Nephron progenitor cell (in vitro differentiated cells): ENCODE results near the gene PHYHD1.

ENCODE experiments used
- DNase-seq: peaks from one replicate; pipeline ENCODE4 v3.0.0; 2021
- H3K27ac Mint-ChIP-seq: 2 replicates; pipeline ENCODE4 v1.8.0; 2021; ENCODE audit warnings: mild to moderate bottlenecking, moderate library complexity, mixed read lengths
- H3K27me3 Mint-ChIP-seq: 2 replicates; pipeline ENCODE4 v1.8.0; 2021; ENCODE audit warnings: mild to moderate bottlenecking, low read depth, mixed read lengths; ENCODE audit not compliant: poor library complexity
- H3K36me3 Mint-ChIP-seq: 2 replicates; pipeline ENCODE4 v1.8.0; 2021; ENCODE audit warnings: low read depth, mixed read lengths
- H3K4me1 Mint-ChIP-seq: 2 replicates; pipeline ENCODE4 v1.8.0; 2021; ENCODE audit warnings: mixed read lengths
- H3K4me3 Mint-ChIP-seq: 2 replicates; pipeline ENCODE4 v1.8.0; 2021; ENCODE audit warnings: mild to moderate bottlenecking, moderate library complexity, mixed read lengths
- H3K9me3 Mint-ChIP-seq: 2 replicates; pipeline ENCODE4 v1.8.0; 2021; ENCODE audit warnings: mild to moderate bottlenecking, moderate library complexity, mixed read lengths
- TF ChIP-seq, protein P1 (sequence below): fragments of 200-600 bp; sonication (generic); IDR thresholded peaks from 2 replicates; pipeline ENCODE4 v1.5.0; 2021; ENCODE audit warnings: antibody characterized with exemption

PHYHD1 gene

DNA sequence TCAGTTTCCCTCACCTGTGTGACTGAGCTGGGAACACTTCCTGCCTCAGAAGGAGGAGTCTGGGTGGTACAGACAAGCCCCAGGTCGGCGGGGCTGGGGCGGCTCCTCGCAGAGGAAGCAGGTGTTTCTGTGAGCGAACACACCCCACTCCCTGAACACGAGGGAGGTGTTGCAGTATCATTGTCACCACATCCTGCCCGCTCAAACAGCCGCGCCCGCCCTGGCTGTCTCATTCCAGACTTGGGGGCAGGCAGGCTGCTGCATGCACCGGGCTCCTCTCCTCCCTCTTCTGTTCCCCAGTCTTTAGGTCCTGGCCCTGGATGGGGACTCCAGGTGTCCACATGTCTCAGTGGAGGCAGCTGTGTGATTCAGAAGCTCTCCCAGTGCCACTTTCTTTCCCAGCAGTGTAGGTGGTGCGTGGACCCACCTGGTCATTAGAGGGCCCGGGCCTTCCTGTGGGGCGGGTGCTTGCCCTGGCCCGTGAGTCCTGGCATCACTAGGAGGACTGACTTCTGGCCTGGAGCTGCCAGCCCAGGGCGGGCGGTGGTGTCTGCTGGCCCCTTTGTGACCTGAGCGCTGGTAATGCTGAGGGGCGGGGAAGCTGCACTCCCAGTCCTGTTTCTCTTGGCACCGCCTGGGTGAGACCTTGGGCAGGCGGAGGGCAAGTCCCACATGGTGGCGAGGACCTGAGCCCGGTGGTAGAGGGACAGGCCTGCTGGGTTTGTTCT, 18.3 kb upstream of the PHYHD1 start:
- Mint-ChIP-seq H3K27me3 (no peaks in the 10 kb centered on the region), H3K27ac (no peak overlapping the region), H3K4me3 (no peak overlapping the region), H3K4me1 (peaks cover 17% of the 10 kb centered on the region), H3K36me3 (peaks cover 4% of the 10 kb centered on the region), H3K9me3 (no peaks in the 10 kb centered on the region)
- DNase-seq: no peak
- TF ChIP-seq, protein P1, sequence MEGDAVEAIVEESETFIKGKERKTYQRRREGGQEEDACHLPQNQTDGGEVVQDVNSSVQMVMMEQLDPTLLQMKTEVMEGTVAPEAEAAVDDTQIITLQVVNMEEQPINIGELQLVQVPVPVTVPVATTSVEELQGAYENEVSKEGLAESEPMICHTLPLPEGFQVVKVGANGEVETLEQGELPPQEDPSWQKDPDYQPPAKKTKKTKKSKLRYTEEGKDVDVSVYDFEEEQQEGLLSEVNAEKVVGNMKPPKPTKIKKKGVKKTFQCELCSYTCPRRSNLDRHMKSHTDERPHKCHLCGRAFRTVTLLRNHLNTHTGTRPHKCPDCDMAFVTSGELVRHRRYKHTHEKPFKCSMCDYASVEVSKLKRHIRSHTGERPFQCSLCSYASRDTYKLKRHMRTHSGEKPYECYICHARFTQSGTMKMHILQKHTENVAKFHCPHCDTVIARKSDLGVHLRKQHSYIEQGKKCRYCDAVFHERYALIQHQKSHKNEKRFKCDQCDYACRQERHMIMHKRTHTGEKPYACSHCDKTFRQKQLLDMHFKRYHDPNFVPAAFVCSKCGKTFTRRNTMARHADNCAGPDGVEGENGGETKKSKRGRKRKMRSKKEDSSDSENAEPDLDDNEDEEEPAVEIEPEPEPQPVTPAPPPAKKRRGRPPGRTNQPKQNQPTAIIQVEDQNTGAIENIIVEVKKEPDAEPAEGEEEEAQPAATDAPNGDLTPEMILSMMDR: no peak

GRCh38 chr9:128903079-128903461, 17.7 kb upstream of the PHYHD1 start:
- H3K4me3 Mint-ChIP-seq: no peak overlapping the region
- H3K9me3 Mint-ChIP-seq: no peaks in the 10 kb centered on the region
- TF ChIP-seq, protein P1: no peak
- no peaks in the 10 kb centered on the region for H3K27me3 Mint-ChIP-seq
- peaks cover 9% of the 10 kb centered on the region for H3K36me3 Mint-ChIP-seq
- H3K27ac Mint-ChIP-seq: no peak overlapping the region
- H3K4me1 Mint-ChIP-seq: peaks cover 13% of the 10 kb centered on the region
- no peak for DNase-seq

DNA sequence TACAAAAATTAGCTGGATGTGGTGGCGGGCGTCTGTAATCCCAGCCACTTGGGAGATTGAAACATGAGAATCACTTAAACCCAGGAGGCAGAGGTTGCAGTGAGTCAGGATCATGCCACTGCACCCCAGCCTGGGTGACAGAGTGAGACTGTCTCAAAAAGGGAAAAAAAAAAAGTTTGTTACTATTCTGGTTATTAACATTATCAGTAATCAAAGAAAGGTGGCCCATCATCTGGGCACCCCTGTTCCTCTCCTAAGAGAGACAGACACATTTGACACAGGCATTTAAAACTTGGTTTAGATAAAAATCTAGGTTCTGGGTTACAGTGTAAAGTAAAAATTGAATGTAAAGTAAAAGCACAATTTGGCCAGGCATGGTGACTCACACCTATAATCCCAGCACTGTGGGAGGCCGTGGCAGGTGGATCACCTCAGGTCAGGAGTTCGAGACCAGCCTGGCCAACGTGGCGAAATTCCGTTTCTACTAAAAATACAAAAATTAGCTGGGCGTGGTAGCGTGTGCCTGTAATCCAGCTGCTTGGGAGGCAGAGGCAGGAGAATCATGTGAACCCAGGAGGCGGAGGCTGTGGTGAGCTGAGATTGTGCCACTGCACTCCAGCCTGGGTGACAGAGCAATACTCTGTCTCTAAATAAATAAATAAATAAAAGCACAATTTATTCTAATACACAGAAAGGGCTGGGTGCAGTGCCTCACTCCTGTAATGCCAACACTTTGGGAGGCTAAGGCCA, 16.7 kb upstream of the PHYHD1 start:
- Mint-ChIP-seq H3K27ac (peak overlapping the region; percentile 19), H3K4me3 (no peak overlapping the region), H3K27me3 (no peaks in the 10 kb centered on the region), H3K36me3 (peaks cover 19% of the 10 kb centered on the region), H3K4me1 (peaks cover 7% of the 10 kb centered on the region), H3K9me3 (no peaks in the 10 kb centered on the region)
- TF ChIP-seq, protein P1: no peak
- no peak for DNase-seq

GRCh38 chr9:128905964-128906363, 14.8 kb upstream of the PHYHD1 start:
- DNase-seq: no peak
- H3K9me3 Mint-ChIP-seq: no peaks in the 10 kb centered on the region
- TF ChIP-seq, protein P1: no peak
- no peaks in the 10 kb centered on the region for H3K27me3 Mint-ChIP-seq
- H3K4me3 Mint-ChIP-seq: no peak overlapping the region
- H3K36me3 Mint-ChIP-seq: peaks cover 27% of the 10 kb centered on the region
- H3K4me1 Mint-ChIP-seq: peaks cover 3% of the 10 kb centered on the region
- peak overlapping the region; percentile 42 for H3K27ac Mint-ChIP-seq

DNA sequence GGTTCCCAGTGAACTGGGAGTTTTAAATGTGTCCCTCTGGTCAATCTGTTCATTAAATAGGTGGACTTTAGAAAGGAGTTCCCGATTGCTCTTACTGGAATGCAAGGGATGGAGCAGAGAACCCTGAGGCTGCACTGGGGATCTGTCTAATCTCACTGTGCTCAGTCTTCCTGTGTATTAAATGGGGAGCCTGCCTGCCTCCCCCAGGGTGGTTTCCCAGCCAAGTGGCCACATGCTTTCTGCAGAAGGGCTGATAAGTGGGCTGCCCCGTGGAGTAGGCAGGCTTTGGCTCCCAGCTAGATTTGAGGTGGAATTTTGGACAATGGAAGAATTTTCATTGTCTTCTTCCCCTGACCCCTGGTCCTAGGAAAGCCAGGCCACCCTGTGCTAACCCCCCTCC, 14.0 kb upstream of the PHYHD1 start:
- Mint-ChIP-seq H3K27ac (peak overlapping the region; percentile 98), H3K36me3 (peaks cover 27% of the 10 kb centered on the region), H3K27me3 (no peaks in the 10 kb centered on the region), H3K4me1 (peaks cover 11% of the 10 kb centered on the region), H3K4me3 (no peak overlapping the region), H3K9me3 (no peaks in the 10 kb centered on the region)
- TF ChIP-seq, protein P1: no peak
- no peak for DNase-seq

- H3K27me3 Mint-ChIP-seq: peaks cover 3% of the 10 kb centered on the region
- peak overlapping the region; percentile 25 for H3K27ac Mint-ChIP-seq
- H3K9me3 Mint-ChIP-seq: no peaks in the 10 kb centered on the region
- no peak for DNase-seq
- no peak overlapping the region for H3K4me3 Mint-ChIP-seq
- peaks cover 27% of the 10 kb centered on the region for H3K4me1 Mint-ChIP-seq
- TF ChIP-seq, protein P1: no peak
- peaks cover 37% of the 10 kb centered on the region for H3K36me3 Mint-ChIP-seq
These were observed 12.4 kb upstream of the PHYHD1 start for GRCh38 chr9:128908372-128908771.
